ENCODE results near the gene UGP2.

UGP2 gene

GRCh38 chr2:63817382-63817781 is 24.3 kb upstream of the UGP2 start:
- TF ChIP-seq TAF1 (IDR thresholded peaks at IDR 0.05; ENCODE audit: low read depth, low read length) (no peak), PAX5 (IDR thresholded peaks at IDR 0.05; ENCODE audit: insufficient read depth, low read length, severe bottlenecking) (no peak), POLR2AphosphoS5 (IDR thresholded peaks at IDR 0.05; ENCODE audit: low read depth, low read length) (no peak)
- DNase-seq (ENCODE audit: insufficient read length, low spot score) (no peak), FAIRE-seq (no peak)

DNA sequence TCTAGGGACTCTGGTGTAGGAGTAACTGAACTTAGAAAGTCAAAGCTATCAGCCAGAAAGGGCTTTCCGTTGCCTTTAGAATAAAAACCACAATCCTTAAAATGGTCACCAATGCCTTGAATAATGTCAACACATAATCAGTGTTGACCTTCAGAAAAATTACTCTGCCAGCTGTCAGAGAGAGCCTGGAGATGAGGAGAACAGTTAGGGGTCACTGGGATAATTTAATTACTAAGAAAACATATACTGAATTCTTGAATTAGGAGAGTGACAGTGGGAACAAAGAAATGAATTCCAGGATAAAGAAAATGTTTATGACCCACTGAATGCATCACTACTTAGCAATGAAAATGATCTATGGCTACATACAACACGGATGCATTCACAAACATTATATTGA is 23.4 kb upstream of the UGP2 start:
- TF ChIP-seq TAF1 (IDR thresholded peaks at IDR 0.05; ENCODE audit: low read depth, low read length), result no peak
- no peak for TF ChIP-seq PAX5 (IDR thresholded peaks at IDR 0.05; ENCODE audit: insufficient read depth, low read length, severe bottlenecking)
- TF ChIP-seq POLR2AphosphoS5 (IDR thresholded peaks at IDR 0.05; ENCODE audit: low read depth, low read length), result no peak
- TF ChIP-seq POLR2A (IDR thresholded peaks at IDR 0.05; ENCODE audit: low read depth, low read length), result no peak
- TF ChIP-seq SPI1 (IDR thresholded peaks at IDR 0.05; ENCODE audit: low read depth, low read length), result no peak
- TF ChIP-seq POU2F2 (IDR thresholded peaks at IDR 0.05; ENCODE audit: low read depth, low read length), result no peak
- FAIRE-seq (no peak), DNase-seq (ENCODE audit: insufficient read length, low spot score) (no peak)

GRCh38 chr2:63819256-63819655 is 22.4 kb upstream of the UGP2 start:
- no peak for FAIRE-seq
- DNase-seq (ENCODE audit: insufficient read length, low spot score), result no peak
- TF ChIP-seq POLR2A (IDR thresholded peaks at IDR 0.05; ENCODE audit: low read depth, low read length) (no peak), PAX5 (IDR thresholded peaks at IDR 0.05; ENCODE audit: insufficient read depth, low read length, severe bottlenecking) (no peak), SPI1 (IDR thresholded peaks at IDR 0.05; ENCODE audit: low read depth, low read length) (no peak), TAF1 (IDR thresholded peaks at IDR 0.05; ENCODE audit: low read depth, low read length) (no peak), POU2F2 (IDR thresholded peaks at IDR 0.05; ENCODE audit: low read depth, low read length) (no peak), POLR2AphosphoS5 (IDR thresholded peaks at IDR 0.05; ENCODE audit: low read depth, low read length) (no peak)

GRCh38 chr2:63819765-63820717 is 21.7 kb upstream of the UGP2 start:
- DNase-seq (ENCODE audit: insufficient read length, low spot score), result no peak
- no peak for FAIRE-seq

DNA sequence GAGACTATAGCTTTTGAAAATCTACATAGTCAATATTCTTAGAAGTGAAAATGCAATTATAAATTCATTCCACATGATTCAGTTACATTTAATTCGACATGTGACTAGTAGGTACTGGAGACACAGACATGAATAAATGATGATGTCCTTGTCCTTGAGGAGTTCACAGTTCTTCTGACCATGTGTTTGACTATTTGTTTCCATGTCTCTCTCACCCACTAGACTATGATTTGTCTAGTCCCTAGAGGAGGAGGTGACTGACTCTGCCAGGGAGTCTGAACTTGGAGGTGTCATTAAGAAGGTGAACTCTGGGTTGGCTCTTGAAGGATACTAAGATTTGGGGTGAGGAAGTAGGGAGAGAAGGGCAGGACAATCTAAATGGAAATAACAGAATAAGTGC is 20.7 kb upstream of the UGP2 start:
- FAIRE-seq (peak; percentile 70), DNase-seq (ENCODE audit: insufficient read length, low spot score) (no peak)
- TF ChIP-seq POLR2AphosphoS5 (IDR thresholded peaks at IDR 0.05; ENCODE audit: low read depth, low read length) (no peak), POLR2A (IDR thresholded peaks at IDR 0.05; ENCODE audit: low read depth, low read length) (no peak), SPI1 (IDR thresholded peaks at IDR 0.05; ENCODE audit: low read depth, low read length) (no peak), TAF1 (IDR thresholded peaks at IDR 0.05; ENCODE audit: low read depth, low read length) (no peak), POU2F2 (IDR thresholded peaks at IDR 0.05; ENCODE audit: low read depth, low read length) (no peak), PAX5 (IDR thresholded peaks at IDR 0.05; ENCODE audit: insufficient read depth, low read length, severe bottlenecking) (no peak)

More at GRCh38 chr2:63819765-63820717, 21.7 kb upstream of the UGP2 start:
- TF ChIP-seq TAF1 (IDR thresholded peaks at IDR 0.05; ENCODE audit: low read depth, low read length) (no peak), POU2F2 (IDR thresholded peaks at IDR 0.05; ENCODE audit: low read depth, low read length) (no peak), POLR2AphosphoS5 (IDR thresholded peaks at IDR 0.05; ENCODE audit: low read depth, low read length) (no peak), POLR2A (IDR thresholded peaks at IDR 0.05; ENCODE audit: low read depth, low read length) (no peak), SPI1 (IDR thresholded peaks at IDR 0.05; ENCODE audit: low read depth, low read length) (no peak), PAX5 (IDR thresholded peaks at IDR 0.05; ENCODE audit: insufficient read depth, low read length, severe bottlenecking) (no peak)

- FAIRE-seq (no peak), DNase-seq (ENCODE audit: insufficient read length, low spot score) (no peak)
- TF ChIP-seq PAX5 (IDR thresholded peaks at IDR 0.05; ENCODE audit: insufficient read depth, low read length, severe bottlenecking) (no peak), SPI1 (IDR thresholded peaks at IDR 0.05; ENCODE audit: low read depth, low read length) (no peak), POLR2A (IDR thresholded peaks at IDR 0.05; ENCODE audit: low read depth, low read length) (no peak), POLR2AphosphoS5 (IDR thresholded peaks at IDR 0.05; ENCODE audit: low read depth, low read length) (no peak), TAF1 (IDR thresholded peaks at IDR 0.05; ENCODE audit: low read depth, low read length) (no peak), POU2F2 (IDR thresholded peaks at IDR 0.05; ENCODE audit: low read depth, low read length) (no peak)
These were observed 20.3 kb upstream of the UGP2 start for GRCh38 chr2:63821396-63821795.

GRCh38 chr2:63822478-63822877 is 19.2 kb upstream of the UGP2 start:
- TF ChIP-seq SPI1 (IDR thresholded peaks at IDR 0.05; ENCODE audit: low read depth, low read length), result no peak
- no peak for TF ChIP-seq POLR2AphosphoS5 (IDR thresholded peaks at IDR 0.05; ENCODE audit: low read depth, low read length)
- TF ChIP-seq TAF1 (IDR thresholded peaks at IDR 0.05; ENCODE audit: low read depth, low read length), result no peak
- no peak for TF ChIP-seq PAX5 (IDR thresholded peaks at IDR 0.05; ENCODE audit: insufficient read depth, low read length, severe bottlenecking)
- TF ChIP-seq POLR2A (IDR thresholded peaks at IDR 0.05; ENCODE audit: low read depth, low read length), result no peak
- TF ChIP-seq POU2F2 (IDR thresholded peaks at IDR 0.05; ENCODE audit: low read depth, low read length), result no peak
- DNase-seq (ENCODE audit: insufficient read length, low spot score) (no peak), FAIRE-seq (no peak)

GRCh38 chr2:63827749-63828148 is 13.9 kb upstream of the UGP2 start:
- TF ChIP-seq PAX5 (IDR thresholded peaks at IDR 0.05; ENCODE audit: insufficient read depth, low read length, severe bottlenecking) (no peak), POLR2A (IDR thresholded peaks at IDR 0.05; ENCODE audit: low read depth, low read length) (no peak), TAF1 (IDR thresholded peaks at IDR 0.05; ENCODE audit: low read depth, low read length) (no peak), POLR2AphosphoS5 (IDR thresholded peaks at IDR 0.05; ENCODE audit: low read depth, low read length) (no peak), SPI1 (IDR thresholded peaks at IDR 0.05; ENCODE audit: low read depth, low read length) (no peak), POU2F2 (IDR thresholded peaks at IDR 0.05; ENCODE audit: low read depth, low read length) (no peak)
- FAIRE-seq (no peak), DNase-seq (ENCODE audit: insufficient read length, low spot score) (no peak)

DNA sequence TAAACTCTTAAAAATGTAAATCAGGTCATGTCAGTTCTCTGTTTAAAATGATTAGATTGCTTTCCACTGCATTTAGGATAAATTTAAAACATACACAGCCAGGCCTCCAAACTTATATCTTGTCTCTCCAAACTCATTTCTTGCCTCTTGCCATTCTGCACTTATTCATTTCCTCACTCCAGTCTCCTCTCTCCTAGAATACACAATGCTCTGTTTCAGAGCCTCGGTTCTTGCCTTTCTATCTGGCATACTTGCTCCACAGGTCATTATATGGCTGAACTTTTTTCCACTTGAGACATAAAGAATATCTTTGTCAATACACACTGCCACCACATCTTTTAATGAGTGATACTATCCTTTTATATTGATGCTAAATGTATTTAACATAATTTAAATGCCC is 10.5 kb upstream of the UGP2 start:
- DNase-seq (ENCODE audit: insufficient read length, low spot score), result no peak
- TF ChIP-seq TAF1 (IDR thresholded peaks at IDR 0.05; ENCODE audit: low read depth, low read length) (no peak), POLR2A (IDR thresholded peaks at IDR 0.05; ENCODE audit: low read depth, low read length) (no peak), SPI1 (IDR thresholded peaks at IDR 0.05; ENCODE audit: low read depth, low read length) (no peak)
- FAIRE-seq, result no peak
